ENCODE results near the gene WFDC6. TPM values are rescaled to one million over a fixed set of nuclear protein-coding genes. Genes with fewer than 3 reads are reported as not detected.

The WFDC6 gene
- polyA plus RNA-seq, 1 donor from 2014 or later, result not detected

- Histone ChIP-seq H3K27ac (ENCODE audit: low read length) (no peak overlapping the region), H3K4me2 (ENCODE audit: low read length) (no peak overlapping the region), H3K79me2 (replicated peaks; ENCODE audit: insufficient read depth, low read length) (no peaks in the 10 kb centered on the region), H3K9me3 (ENCODE audit: low read length) (no peaks in the 10 kb centered on the region), H2AFZ (ENCODE audit: low read depth, low read length) (no peak overlapping the region), H3K36me3 (ENCODE audit: insufficient read depth, low read length) (no peaks in the 10 kb centered on the region), H3F3A (ENCODE audit: insufficient read depth, low read length, poor library complexity, severe bottlenecking) (no peaks in the 10 kb centered on the region), H3K4me3 (ENCODE audit: low read length) (no peak overlapping the region), H3K27me3 (ENCODE audit: insufficient read depth, low read depth, low read length) (no peaks in the 10 kb centered on the region), H4K20me1 (ENCODE audit: insufficient read depth) (no peaks in the 10 kb centered on the region), H3K9me2 (ENCODE audit: insufficient read depth, low read length) (no peaks in the 10 kb centered on the region), H3K9ac (ENCODE audit: low read length) (no peak overlapping the region)
- no peak for TF ChIP-seq EZH2 (IDR thresholded peaks at IDR 0.05; ENCODE audit: borderline replicate concordance, insufficient read depth, low read length, poor library complexity, severe bottlenecking)
- TF ChIP-seq, protein P1, sequence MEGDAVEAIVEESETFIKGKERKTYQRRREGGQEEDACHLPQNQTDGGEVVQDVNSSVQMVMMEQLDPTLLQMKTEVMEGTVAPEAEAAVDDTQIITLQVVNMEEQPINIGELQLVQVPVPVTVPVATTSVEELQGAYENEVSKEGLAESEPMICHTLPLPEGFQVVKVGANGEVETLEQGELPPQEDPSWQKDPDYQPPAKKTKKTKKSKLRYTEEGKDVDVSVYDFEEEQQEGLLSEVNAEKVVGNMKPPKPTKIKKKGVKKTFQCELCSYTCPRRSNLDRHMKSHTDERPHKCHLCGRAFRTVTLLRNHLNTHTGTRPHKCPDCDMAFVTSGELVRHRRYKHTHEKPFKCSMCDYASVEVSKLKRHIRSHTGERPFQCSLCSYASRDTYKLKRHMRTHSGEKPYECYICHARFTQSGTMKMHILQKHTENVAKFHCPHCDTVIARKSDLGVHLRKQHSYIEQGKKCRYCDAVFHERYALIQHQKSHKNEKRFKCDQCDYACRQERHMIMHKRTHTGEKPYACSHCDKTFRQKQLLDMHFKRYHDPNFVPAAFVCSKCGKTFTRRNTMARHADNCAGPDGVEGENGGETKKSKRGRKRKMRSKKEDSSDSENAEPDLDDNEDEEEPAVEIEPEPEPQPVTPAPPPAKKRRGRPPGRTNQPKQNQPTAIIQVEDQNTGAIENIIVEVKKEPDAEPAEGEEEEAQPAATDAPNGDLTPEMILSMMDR (IDR thresholded peaks at IDR 0.05; ENCODE audit: poor library complexity, severe bottlenecking), result no peak
- TF ChIP-seq REST (IDR thresholded peaks at IDR 0.05; ENCODE audit: borderline replicate concordance), result no peak
- no peak for TF ChIP-seq MXI1 (conservative IDR thresholded peaks at IDR 0.05; ENCODE audit: poor library complexity, severe bottlenecking)
These were observed 35.9 kb downstream of the WFDC6 start for GRCh38 chr20:45503403-45503802.

- Histone ChIP-seq H3K27me3 (ENCODE audit: insufficient read depth, low read depth, low read length) (no peaks in the 10 kb centered on the region), H3K4me2 (ENCODE audit: low read length) (no peak overlapping the region), H3K9me2 (ENCODE audit: insufficient read depth, low read length) (no peaks in the 10 kb centered on the region), H3K79me2 (replicated peaks; ENCODE audit: insufficient read depth, low read length) (no peaks in the 10 kb centered on the region), H2AFZ (ENCODE audit: low read depth, low read length) (no peak overlapping the region), H3K27ac (ENCODE audit: low read length) (no peak overlapping the region), H3K4me3 (ENCODE audit: low read length) (no peak overlapping the region), H3K36me3 (ENCODE audit: insufficient read depth, low read length) (no peaks in the 10 kb centered on the region), H3K9ac (ENCODE audit: low read length) (no peak overlapping the region), H3F3A (ENCODE audit: insufficient read depth, low read length, poor library complexity, severe bottlenecking) (no peaks in the 10 kb centered on the region), H3K9me3 (ENCODE audit: low read length) (no peaks in the 10 kb centered on the region), H4K20me1 (ENCODE audit: insufficient read depth) (no peaks in the 10 kb centered on the region)
- TF ChIP-seq SMC3 (conservative IDR thresholded peaks at IDR 0.05; ENCODE audit: poor library complexity) (no peak), EP300 (conservative IDR thresholded peaks at IDR 0.05; ENCODE audit: poor library complexity, severe bottlenecking) (no peak), EZH2 (IDR thresholded peaks at IDR 0.05; ENCODE audit: borderline replicate concordance, insufficient read depth, low read length, poor library complexity, severe bottlenecking) (no peak), MXI1 (conservative IDR thresholded peaks at IDR 0.05; ENCODE audit: poor library complexity, severe bottlenecking) (no peak), TAF1 (IDR thresholded peaks at IDR 0.05; ENCODE audit: low read depth) (no peak), RAD21 (conservative IDR thresholded peaks at IDR 0.05) (no peak), REST (IDR thresholded peaks at IDR 0.05; ENCODE audit: borderline replicate concordance) (no peak), POLR2AphosphoS5 (IDR thresholded peaks at IDR 0.05) (no peak)
- TF ChIP-seq, protein P1 (IDR thresholded peaks at IDR 0.05; ENCODE audit: poor library complexity, severe bottlenecking), result no peak
These were observed 36.7 kb downstream of the WFDC6 start for GRCh38 chr20:45502561-45502960.
